Tibial nerve (tissue), 4 donors: ENCODE results near the gene KCNQ1. TPM values are rescaled to one million over a fixed set of nuclear protein-coding genes. Genes with fewer than 3 reads are reported as not detected.

Experiments
- DNase-seq, 2 donors: peaks; one replicate each; pipeline ENCODE4 v3.0.0-alpha.2; 2019; ENCODE audit warnings: low spot score in 2 of 2
- H3K27ac ChIP-seq, 4 donors: fragments of 200-600 bp; sonication (generic) in 3 of 4; one replicate each; pipeline ENCODE4 v1.5.1; 2017 to 2019; ENCODE audit warnings: mild to moderate bottlenecking in 1 of 4
- H3K27me3 ChIP-seq, 2 donors: fragments of 200-600 bp; sonication (generic) in 1 of 2; one replicate each; pipeline versions ENCODE4 v1.5.1 to v1.6.0; 2017 to 2019
- H3K36me3 ChIP-seq, 3 donors: fragments of 200-600 bp; sonication (generic); one replicate each; pipeline ENCODE4 v1.5.1; 2018 to 2019
- H3K4me1 ChIP-seq, 4 donors: fragments of 200-600 bp; sonication (generic) in 3 of 4; one replicate each; pipeline ENCODE4 v1.5.1; 2017 to 2019
- H3K4me3 ChIP-seq, 4 donors: fragments of 200-600 bp; sonication (generic) in 3 of 4; one replicate each; pipeline ENCODE4 v1.5.1; 2017 to 2019; ENCODE audit warnings: mild to moderate bottlenecking in 1 of 4, moderate library complexity in 1 of 4
- H3K9me3 ChIP-seq, 4 donors: fragments of 200-600 bp; sonication (generic) in 3 of 4; one replicate each; pipeline ENCODE4 v1.5.1; 2017 to 2019
- CTCF ChIP-seq, 5 experiments: fragments of 200-600 bp in 3 of 5; fragments of 450-650 bp in 2 of 5; sonication (generic) in 3 of 5; IDR thresholded peaks; one replicate each; pipeline ENCODE4 v1.5.1; 2016 to 2019; ENCODE audit warnings: antibody characterized with exemption in 5 of 5, mild to moderate bottlenecking in 3 of 5, moderate library complexity in 2 of 5
- EP300 ChIP-seq, 2 donors: sonication (generic); formaldehyde crosslinking; IDR thresholded peaks; one replicate each; pipeline ENCODE4 v1.6.1; 2017; ENCODE audit warnings: antibody characterized with exemption in 2 of 2, mild to moderate bottlenecking in 1 of 2
- POLR2A ChIP-seq, 2 donors: fragments of 450-650 bp; IDR thresholded peaks; one replicate each; pipeline ENCODE4 v1.6.1; 2017; ENCODE audit warnings: antibody characterized with exemption in 2 of 2, mild to moderate bottlenecking in 2 of 2, moderate library complexity in 2 of 2
- WGBS, 2 donors: methylation state at CpG; one replicate each; pipeline ENCODE4 v1.1.5; 2018; 5-methylcytosine and 5-hydroxymethylcytosine counted together
- total RNA-seq, 4 donors: library from RNA; depleted of rRNA; stranded (reverse); fragments of >200 nt; gene quantifications; one replicate each; pipeline ENCODE4 v1.1.0, GENCODE V29; 2016

KCNQ1 gene
- total RNA-seq, 4 donors from 2014 or later, result 3.5 to 11.4 (median 7.5) TPM

GRCh38 chr11:2450321-2451041 lies 5.7 kb downstream of the KCNQ1 start:
- WGBS, 2 donors, result 78 to 83% methylated on average over 10 to 17 of the region's 19 CpGs
- H3K4me3 ChIP-seq, result no peak overlapping the region
- H3K9me3 ChIP-seq, result peaks cover 0 to 5% (median 0%) of the 10 kb centered on the region in 4 donors
- H3K36me3 ChIP-seq, result no peaks in the 10 kb centered on the region
- no peak overlapping the region for H3K27ac ChIP-seq
- peaks cover 0 to 35% of the 10 kb centered on the region in 2 donors for H3K27me3 ChIP-seq
- peaks cover 0 to 19% (median 2%) of the 10 kb centered on the region in 4 donors for H3K4me1 ChIP-seq
- no peak for DNase-seq
- TF ChIP-seq POLR2A (IDR thresholded peaks at IDR 0.05) (no peak), CTCF (IDR thresholded peaks at IDR 0.05) (no peak), EP300 (IDR thresholded peaks at IDR 0.05) (no peak)

GRCh38 chr11:2451336-2451735 lies 6.5 kb downstream of the KCNQ1 start:
- Histone ChIP-seq H3K9me3 (peaks cover 0 to 13% (median 0%) of the 10 kb centered on the region in 4 donors), H3K4me3 (no peak overlapping the region), H3K36me3 (no peaks in the 10 kb centered on the region), H3K4me1 (peaks cover 0 to 14% (median 0%) of the 10 kb centered on the region in 4 donors), H3K27ac (no peak overlapping the region), H3K27me3 (peaks cover 0 to 27% of the 10 kb centered on the region in 2 donors)
- no peak for TF ChIP-seq POLR2A (IDR thresholded peaks at IDR 0.05)
- no peak for TF ChIP-seq CTCF (IDR thresholded peaks at IDR 0.05)
- no peak for TF ChIP-seq EP300 (IDR thresholded peaks at IDR 0.05)
- DNase-seq, result no peak
- WGBS, 2 donors, result 91 to 93% methylated on average over 6 to 8 of the region's 15 CpGs

GRCh38 chr11:2451916-2452315 lies 7.1 kb downstream of the KCNQ1 start:
- Histone ChIP-seq H3K4me1 (peaks cover 0 to 8% (median 0%) of the 10 kb centered on the region in 4 donors), H3K4me3 (no peak overlapping the region), H3K36me3 (no peaks in the 10 kb centered on the region), H3K27ac (no peak overlapping the region), H3K27me3 (peaks cover 0 to 23% of the 10 kb centered on the region in 2 donors), H3K9me3 (peaks cover 0 to 13% (median 0%) of the 10 kb centered on the region in 4 donors)
- TF ChIP-seq CTCF (IDR thresholded peaks at IDR 0.05) (no peak), EP300 (IDR thresholded peaks at IDR 0.05) (no peak), POLR2A (IDR thresholded peaks at IDR 0.05) (no peak)
- DNase-seq, result no peak
- WGBS, 2 donors, result 55 to 66% methylated on average over 5 to 6 of the region's 6 CpGs

- TF ChIP-seq POLR2A (IDR thresholded peaks at IDR 0.05) (no peak), CTCF (IDR thresholded peaks at IDR 0.05) (no peak), EP300 (IDR thresholded peaks at IDR 0.05) (no peak)
- peaks cover 0 to 13% (median 0%) of the 10 kb centered on the region in 4 donors for H3K9me3 ChIP-seq
- DNase-seq, result no peak
- 37 to 48% methylated on average over 17 to 20 of the region's 20 CpGs for WGBS, 2 donors
- H3K4me3 ChIP-seq, result no peak overlapping the region
- H3K27ac ChIP-seq, result no peak overlapping the region
- no peaks in the 10 kb centered on the region for H3K36me3 ChIP-seq
- peaks cover 0 to 17% of the 10 kb centered on the region in 2 donors for H3K27me3 ChIP-seq
- H3K4me1 ChIP-seq, result peaks cover 0 to 3% (median 0%) of the 10 kb centered on the region in 4 donors
Observed at GRCh38 chr11:2452321-2453012, 7.7 kb downstream of the KCNQ1 start.

GRCh38 chr11:2453436-2453835 lies 8.6 kb downstream of the KCNQ1 start:
- WGBS, 2 donors, result 85 to 90% methylated on average over 5 of the region's 5 CpGs
- no peak for TF ChIP-seq POLR2A (IDR thresholded peaks at IDR 0.05)
- no peak for TF ChIP-seq CTCF (IDR thresholded peaks at IDR 0.05)
- TF ChIP-seq EP300 (IDR thresholded peaks at IDR 0.05), result no peak
- no peak for DNase-seq
- H3K27ac ChIP-seq, result no peak overlapping the region
- no peaks in the 10 kb centered on the region for H3K36me3 ChIP-seq
- peaks cover 0 to 10% of the 10 kb centered on the region in 2 donors for H3K27me3 ChIP-seq
- no peaks in the 10 kb centered on the region for H3K4me1 ChIP-seq
- peaks cover 0 to 13% (median 0%) of the 10 kb centered on the region in 4 donors for H3K9me3 ChIP-seq
- no peak overlapping the region for H3K4me3 ChIP-seq
